Measurements from ENCODE around the gene ERC2.
A peak's percentile ranks its signal among the peaks of the same experiment; 100 is the strongest.

Gene ERC2

GRCh38 chr3:56253941-56254665 is 214.2 kb downstream of the ERC2 start:
- DNase-seq (ENCODE audit: low spot score): no peak

GRCh38 chr3:56251343-56251945 is 216.8 kb downstream of the ERC2 start:
- DNase-seq (ENCODE audit: low spot score): peak; percentile 77

- DNase-seq (ENCODE audit: low spot score): no peak
Measured at GRCh38 chr3:56248021-56248420, 220.2 kb downstream of the ERC2 start.

- no peak for DNase-seq (ENCODE audit: low spot score)
Measured at GRCh38 chr3:56238299-56238698, 230.0 kb downstream of the ERC2 start.

- DNase-seq (ENCODE audit: low spot score): no peak
Measured at GRCh38 chr3:56233742-56234141, 234.5 kb downstream of the ERC2 start.

GRCh38 chr3:56229311-56229710 is 239.0 kb downstream of the ERC2 start:
- no peak for DNase-seq (ENCODE audit: low spot score)

- DNase-seq (ENCODE audit: low spot score): peak; percentile 32
Measured at GRCh38 chr3:56222866-56223265, 245.4 kb downstream of the ERC2 start.

- peak; percentile 24 for DNase-seq (ENCODE audit: low spot score)
Measured at GRCh38 chr3:56219894-56220805, 248.1 kb downstream of the ERC2 start.

- no peak for DNase-seq (ENCODE audit: low spot score)
Measured at GRCh38 chr3:56209982-56210751, 258.1 kb downstream of the ERC2 start.

- no peak for DNase-seq (ENCODE audit: low spot score)
Measured at GRCh38 chr3:56207922-56208321, 260.3 kb downstream of the ERC2 start.

- no peak for DNase-seq (ENCODE audit: low spot score)
Measured at GRCh38 chr3:56205406-56205805, 262.9 kb downstream of the ERC2 start.

GRCh38 chr3:56202997-56203396 is 265.3 kb downstream of the ERC2 start:
- no peak for DNase-seq (ENCODE audit: low spot score)

- no peak for DNase-seq (ENCODE audit: low spot score)
Measured at GRCh38 chr3:56201407-56201806, 266.9 kb downstream of the ERC2 start.

GRCh38 chr3:56200251-56200650 is 268.0 kb downstream of the ERC2 start:
- no peak for DNase-seq (ENCODE audit: low spot score)

GRCh38 chr3:56197991-56198390 is 270.3 kb downstream of the ERC2 start:
- DNase-seq (ENCODE audit: low spot score): no peak

- no peak for DNase-seq (ENCODE audit: low spot score)
Measured at GRCh38 chr3:56197259-56197965, 270.9 kb downstream of the ERC2 start.

GRCh38 chr3:56196700-56197099 is 271.6 kb downstream of the ERC2 start:
- no peak for DNase-seq (ENCODE audit: low spot score)

GRCh38 chr3:56193519-56193918 is 274.7 kb downstream of the ERC2 start:
- DNase-seq (ENCODE audit: low spot score): no peak

- DNase-seq (ENCODE audit: low spot score): no peak
Measured at GRCh38 chr3:56192001-56192400, 276.3 kb downstream of the ERC2 start.

- no peak for DNase-seq (ENCODE audit: low spot score)
Measured at GRCh38 chr3:56190771-56191305, 277.4 kb downstream of the ERC2 start.

- DNase-seq (ENCODE audit: low spot score): no peak
Measured at GRCh38 chr3:56190130-56190529, 278.1 kb downstream of the ERC2 start.
